VCaP (cell line): ENCODE results near the gene CPSF7.

Experiments
- H3K27ac ChIP-seq: fragments of 450-650 bp; 2 replicates; pipeline ENCODE4 v1.5.1; 2017
- TF ChIP-seq, protein P1 (sequence below): fragments of 450-650 bp; conservative IDR thresholded peaks from 2 replicates; pipeline ENCODE4 v1.5.1; 2017; ENCODE audit warnings: mild to moderate bottlenecking, moderate library complexity

CPSF7 gene

DNA sequence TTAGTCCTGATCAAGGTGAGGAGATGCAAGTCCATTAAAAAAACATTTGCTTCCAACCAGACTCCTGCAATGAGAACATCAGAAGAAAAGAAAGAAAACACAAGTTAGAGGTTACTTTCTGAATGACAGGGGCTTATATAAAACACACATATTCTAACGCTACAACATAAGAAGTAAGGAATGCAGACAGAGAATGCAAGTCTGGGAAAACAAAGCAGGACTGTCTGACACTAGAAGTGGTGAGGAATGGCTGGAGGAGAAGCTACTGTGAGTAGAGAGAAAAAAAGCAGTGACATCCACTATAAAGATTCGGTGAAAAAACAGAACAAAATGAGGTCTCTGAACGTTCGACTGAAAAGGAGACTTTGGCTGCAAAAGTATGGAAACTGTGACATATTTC is 25.1 kb downstream of the CPSF7 start:
- TF ChIP-seq, protein P1, sequence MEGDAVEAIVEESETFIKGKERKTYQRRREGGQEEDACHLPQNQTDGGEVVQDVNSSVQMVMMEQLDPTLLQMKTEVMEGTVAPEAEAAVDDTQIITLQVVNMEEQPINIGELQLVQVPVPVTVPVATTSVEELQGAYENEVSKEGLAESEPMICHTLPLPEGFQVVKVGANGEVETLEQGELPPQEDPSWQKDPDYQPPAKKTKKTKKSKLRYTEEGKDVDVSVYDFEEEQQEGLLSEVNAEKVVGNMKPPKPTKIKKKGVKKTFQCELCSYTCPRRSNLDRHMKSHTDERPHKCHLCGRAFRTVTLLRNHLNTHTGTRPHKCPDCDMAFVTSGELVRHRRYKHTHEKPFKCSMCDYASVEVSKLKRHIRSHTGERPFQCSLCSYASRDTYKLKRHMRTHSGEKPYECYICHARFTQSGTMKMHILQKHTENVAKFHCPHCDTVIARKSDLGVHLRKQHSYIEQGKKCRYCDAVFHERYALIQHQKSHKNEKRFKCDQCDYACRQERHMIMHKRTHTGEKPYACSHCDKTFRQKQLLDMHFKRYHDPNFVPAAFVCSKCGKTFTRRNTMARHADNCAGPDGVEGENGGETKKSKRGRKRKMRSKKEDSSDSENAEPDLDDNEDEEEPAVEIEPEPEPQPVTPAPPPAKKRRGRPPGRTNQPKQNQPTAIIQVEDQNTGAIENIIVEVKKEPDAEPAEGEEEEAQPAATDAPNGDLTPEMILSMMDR: no peak
- H3K27ac ChIP-seq: no peak overlapping the region

DNA sequence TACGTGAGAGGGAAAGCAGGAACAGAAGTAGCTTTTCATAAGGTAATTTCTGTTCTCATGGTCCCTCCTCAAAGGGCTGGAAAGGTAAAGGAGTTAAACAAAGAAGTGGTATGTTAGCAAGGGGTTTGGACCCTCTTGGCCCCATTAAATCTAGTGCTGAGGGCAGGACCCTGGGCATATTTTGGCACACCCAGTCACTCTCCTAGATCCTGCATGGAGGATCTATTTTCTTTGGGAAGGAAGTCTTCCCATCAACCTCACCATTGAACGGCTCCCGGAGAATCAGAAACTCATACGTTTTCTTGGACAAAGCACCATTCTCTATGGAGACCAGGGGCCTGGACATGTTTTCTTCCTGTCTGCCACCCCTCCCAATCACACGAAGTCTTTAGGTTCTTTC is 25.7 kb downstream of the CPSF7 start:
- TF ChIP-seq, protein P1: no peak

DNA sequence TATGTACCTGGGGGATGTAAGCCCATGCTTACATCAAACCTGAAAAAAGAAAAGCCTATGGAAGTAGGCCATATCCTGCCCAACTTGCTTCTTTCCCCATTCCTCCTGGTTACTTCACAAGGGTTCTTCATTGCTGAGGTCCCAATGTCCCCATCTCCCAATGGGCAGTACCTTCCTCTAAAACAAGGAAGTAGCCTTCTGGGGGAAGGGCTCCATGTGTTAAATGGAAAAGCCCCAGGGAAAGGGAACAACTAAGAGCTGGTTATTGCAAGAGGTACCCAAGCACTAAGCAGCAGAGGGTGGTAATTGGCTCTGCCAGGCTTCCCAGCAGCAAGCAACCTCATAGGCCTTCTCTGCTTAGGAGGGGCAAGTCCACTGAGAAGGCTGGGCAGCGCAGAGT is 26.1 kb downstream of the CPSF7 start:
- no peak overlapping the region for H3K27ac ChIP-seq
- TF ChIP-seq, protein P1: no peak

More for the DNA sequence above, 25.7 kb downstream of the CPSF7 start:
- H3K27ac ChIP-seq: no peak overlapping the region

DNA sequence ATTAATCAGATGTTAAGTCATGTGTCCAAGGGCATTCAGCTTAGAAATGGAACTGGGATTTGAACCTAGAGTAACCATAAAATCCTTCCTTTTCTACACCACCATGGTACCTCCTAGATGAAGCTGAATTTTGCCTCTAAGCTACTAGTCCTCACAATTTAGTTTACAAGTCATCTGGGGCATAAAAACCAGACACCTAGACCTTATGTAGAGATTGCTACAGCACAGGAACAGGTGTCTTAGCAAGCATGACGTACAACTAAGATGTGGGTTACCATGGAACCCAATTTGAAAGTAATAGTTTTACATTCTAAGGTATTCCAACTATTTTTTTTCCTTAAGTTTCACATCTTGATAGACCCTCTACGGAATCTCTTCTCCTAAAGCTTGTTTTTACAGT is 28.2 kb downstream of the CPSF7 start:
- TF ChIP-seq, protein P1: no peak
- H3K27ac ChIP-seq: no peak overlapping the region

DNA sequence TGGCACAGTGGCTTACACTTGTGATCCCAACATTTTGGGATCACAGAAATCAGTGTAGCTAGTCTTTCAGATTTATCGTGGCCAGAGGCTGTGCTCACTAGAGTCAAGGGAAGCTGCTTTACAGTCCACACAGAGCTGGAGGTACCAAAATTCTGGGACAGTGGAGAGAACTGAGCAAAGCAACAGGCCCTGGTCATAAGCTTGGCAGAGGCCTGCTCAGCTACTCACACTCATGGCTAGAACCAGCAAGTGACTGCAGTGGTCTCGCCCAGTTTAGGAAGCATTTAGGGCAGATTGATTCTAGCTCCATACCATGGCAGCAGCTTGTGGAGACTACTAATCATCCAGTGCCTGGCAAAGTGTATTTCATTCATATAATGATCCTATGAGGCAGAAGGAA is 28.6 kb downstream of the CPSF7 start:
- H3K27ac ChIP-seq: no peak overlapping the region

DNA sequence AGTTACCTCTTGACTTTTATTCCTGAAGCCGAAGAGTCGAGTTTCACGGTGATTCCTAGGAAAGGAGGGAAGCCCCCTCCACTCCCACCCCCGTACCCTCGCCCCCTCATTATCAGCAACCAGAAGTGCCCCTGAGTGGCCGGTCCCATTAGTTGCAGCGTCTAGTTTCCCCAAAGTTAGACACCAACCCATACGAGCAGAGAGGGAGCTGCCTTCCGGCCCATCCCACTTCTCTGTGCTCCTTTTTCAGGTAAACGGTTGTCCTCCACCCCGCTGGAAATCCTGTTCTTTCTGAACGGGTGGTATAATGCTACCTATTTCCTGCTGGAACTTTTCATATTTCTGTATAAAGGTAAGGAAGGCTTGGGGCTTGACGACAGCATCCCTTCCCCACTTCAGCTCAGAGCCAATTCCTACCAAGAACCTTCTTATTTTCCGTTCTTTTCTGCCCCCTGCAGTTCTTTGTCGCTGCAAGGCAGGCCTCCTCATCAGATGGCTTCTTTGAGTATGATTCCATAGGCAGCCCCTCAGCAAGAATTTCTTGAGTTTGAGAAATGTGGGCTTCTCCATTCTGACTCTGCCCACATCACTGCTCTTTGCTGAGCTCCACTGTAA is 36.7 kb downstream of the CPSF7 start:
- H3K27ac ChIP-seq: peak overlapping the region; percentile 91
- TF ChIP-seq, protein P1: peak; percentile 47

More for the DNA sequence above, 28.6 kb downstream of the CPSF7 start:
- TF ChIP-seq, protein P1: no peak

DNA sequence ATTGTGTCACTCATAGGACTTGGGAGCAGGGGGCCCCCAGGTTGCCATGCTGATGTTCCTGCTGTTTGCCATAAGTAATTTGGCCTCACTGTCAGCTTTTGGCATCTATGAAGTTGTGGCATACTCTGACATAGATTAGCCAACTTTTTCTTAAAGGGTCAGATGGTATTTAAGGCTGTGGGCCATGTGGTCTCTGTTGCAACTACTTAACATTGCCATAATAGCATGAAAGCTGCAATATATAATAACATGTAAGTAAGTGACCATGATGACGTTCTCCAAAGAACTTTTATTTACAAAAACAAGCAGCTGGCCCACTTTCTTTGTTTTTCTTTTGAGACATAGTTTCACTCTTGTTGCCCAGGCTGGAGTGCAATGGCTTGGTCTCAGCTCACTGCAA is 39.6 kb downstream of the CPSF7 start:
- H3K27ac ChIP-seq: no peak overlapping the region
- TF ChIP-seq, protein P1: no peak
